GM12874 (cell line): Measurements from ENCODE around the gene RGCC.

Experiments used
- CTCF ChIP-seq: IDR thresholded peaks from 2 replicates; pipeline ENCODE4 v1.5.1; 2011; ENCODE audit warnings: low read depth, mild to moderate bottlenecking, control low read depth, low read length, moderate library complexity; ENCODE audit not compliant: insufficient read depth

The RGCC gene

GRCh38 chr13:41496420-41497234 is 39.3 kb downstream of the RGCC start:
- no peak for TF ChIP-seq CTCF

- TF ChIP-seq CTCF: no peak
These were observed 40.1 kb downstream of the RGCC start for GRCh38 chr13:41497436-41497835.

- no peak for TF ChIP-seq CTCF
These were observed 42.1 kb downstream of the RGCC start for GRCh38 chr13:41499452-41499851.

- TF ChIP-seq CTCF: no peak
These were observed 43.2 kb downstream of the RGCC start for GRCh38 chr13:41500511-41500910.

GRCh38 chr13:41501281-41501680 is 43.9 kb downstream of the RGCC start:
- no peak for TF ChIP-seq CTCF

- TF ChIP-seq CTCF: no peak
These were observed 44.7 kb downstream of the RGCC start for GRCh38 chr13:41502031-41502430.

GRCh38 chr13:41502673-41503072 is 45.3 kb downstream of the RGCC start:
- no peak for TF ChIP-seq CTCF
